ENCODE measurements around the gene MYO15B.

The MYO15B gene

DNA sequence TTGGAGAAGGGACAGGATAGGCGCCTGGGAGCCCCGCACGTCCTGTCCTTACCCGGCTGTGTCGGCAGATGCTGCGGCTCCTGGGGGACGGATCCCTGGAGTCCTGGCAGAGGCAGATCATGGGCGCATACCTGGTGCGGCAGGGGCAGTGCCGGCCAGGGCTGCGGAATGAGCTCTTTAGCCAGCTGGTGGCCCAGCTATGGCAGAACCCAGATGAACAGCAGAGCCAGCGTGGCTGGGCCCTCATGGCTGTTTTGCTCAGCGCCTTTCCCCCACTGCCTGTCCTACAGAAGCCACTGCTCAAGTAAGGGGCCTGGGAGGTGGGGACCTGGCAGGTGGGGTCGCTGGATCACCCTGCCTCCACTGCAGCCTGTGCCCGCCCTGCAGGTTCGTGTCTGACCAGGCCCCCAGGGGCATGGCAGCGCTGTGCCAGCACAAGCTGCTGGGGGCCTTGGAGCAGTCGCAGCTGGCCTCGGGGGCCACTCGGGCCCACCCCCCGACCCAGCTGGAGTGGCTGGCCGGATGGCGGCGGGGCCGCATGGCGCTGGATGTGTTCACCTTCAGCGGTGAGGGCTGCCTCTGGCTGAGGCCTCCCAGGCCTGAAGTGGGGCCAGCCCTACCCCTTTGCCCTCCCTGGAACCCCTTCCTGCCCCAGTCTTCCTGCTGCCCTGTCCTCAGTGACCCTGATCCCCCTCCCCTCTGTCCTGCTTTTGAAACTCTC, 25.5 kb downstream of the MYO15B start:
- TF ChIP-seq, protein P1, sequence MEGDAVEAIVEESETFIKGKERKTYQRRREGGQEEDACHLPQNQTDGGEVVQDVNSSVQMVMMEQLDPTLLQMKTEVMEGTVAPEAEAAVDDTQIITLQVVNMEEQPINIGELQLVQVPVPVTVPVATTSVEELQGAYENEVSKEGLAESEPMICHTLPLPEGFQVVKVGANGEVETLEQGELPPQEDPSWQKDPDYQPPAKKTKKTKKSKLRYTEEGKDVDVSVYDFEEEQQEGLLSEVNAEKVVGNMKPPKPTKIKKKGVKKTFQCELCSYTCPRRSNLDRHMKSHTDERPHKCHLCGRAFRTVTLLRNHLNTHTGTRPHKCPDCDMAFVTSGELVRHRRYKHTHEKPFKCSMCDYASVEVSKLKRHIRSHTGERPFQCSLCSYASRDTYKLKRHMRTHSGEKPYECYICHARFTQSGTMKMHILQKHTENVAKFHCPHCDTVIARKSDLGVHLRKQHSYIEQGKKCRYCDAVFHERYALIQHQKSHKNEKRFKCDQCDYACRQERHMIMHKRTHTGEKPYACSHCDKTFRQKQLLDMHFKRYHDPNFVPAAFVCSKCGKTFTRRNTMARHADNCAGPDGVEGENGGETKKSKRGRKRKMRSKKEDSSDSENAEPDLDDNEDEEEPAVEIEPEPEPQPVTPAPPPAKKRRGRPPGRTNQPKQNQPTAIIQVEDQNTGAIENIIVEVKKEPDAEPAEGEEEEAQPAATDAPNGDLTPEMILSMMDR (IDR thresholded peaks at IDR 0.05; ENCODE audit: low read depth, low read length): no peak
- no peak overlapping the region for H3K4me3 ChIP-seq (replicated peaks in 1 of 2; ENCODE audit: low read depth in 2 of 2, low read length in 2 of 2)
- DNase-seq (ENCODE audit: low read depth in 2 of 2): no peak

GRCh38 chr17:75614006-75614405, 26.4 kb downstream of the MYO15B start:
- TF ChIP-seq, protein P1 (IDR thresholded peaks at IDR 0.05; ENCODE audit: low read depth, low read length): peak; percentile 15
- no peak overlapping the region for H3K4me3 ChIP-seq (replicated peaks in 1 of 2; ENCODE audit: low read depth in 2 of 2, low read length in 2 of 2)
- no peak for DNase-seq (ENCODE audit: low read depth in 2 of 2)

- H3K4me3 ChIP-seq (replicated peaks in 1 of 2; ENCODE audit: low read depth in 2 of 2, low read length in 2 of 2): no peak overlapping the region
- TF ChIP-seq, protein P1 (IDR thresholded peaks at IDR 0.05; ENCODE audit: low read depth, low read length): no peak
These were observed 27.1 kb downstream of the MYO15B start for GRCh38 chr17:75614556-75615270.

GRCh38 chr17:75615301-75615700, 27.7 kb downstream of the MYO15B start:
- no peak overlapping the region for H3K4me3 ChIP-seq (replicated peaks in 1 of 2; ENCODE audit: low read depth in 2 of 2, low read length in 2 of 2)
- TF ChIP-seq, protein P1 (IDR thresholded peaks at IDR 0.05; ENCODE audit: low read depth, low read length): no peak
- DNase-seq (ENCODE audit: low read depth in 2 of 2): no peak

More at GRCh38 chr17:75614556-75615270, 27.1 kb downstream of the MYO15B start:
- no peak for DNase-seq (ENCODE audit: low read depth in 2 of 2)

GRCh38 chr17:75616521-75617122, 29.0 kb downstream of the MYO15B start:
- no peak overlapping the region for H3K4me3 ChIP-seq (replicated peaks in 1 of 2; ENCODE audit: low read depth in 2 of 2, low read length in 2 of 2)
- TF ChIP-seq, protein P1 (IDR thresholded peaks at IDR 0.05; ENCODE audit: low read depth, low read length): no peak

DNA sequence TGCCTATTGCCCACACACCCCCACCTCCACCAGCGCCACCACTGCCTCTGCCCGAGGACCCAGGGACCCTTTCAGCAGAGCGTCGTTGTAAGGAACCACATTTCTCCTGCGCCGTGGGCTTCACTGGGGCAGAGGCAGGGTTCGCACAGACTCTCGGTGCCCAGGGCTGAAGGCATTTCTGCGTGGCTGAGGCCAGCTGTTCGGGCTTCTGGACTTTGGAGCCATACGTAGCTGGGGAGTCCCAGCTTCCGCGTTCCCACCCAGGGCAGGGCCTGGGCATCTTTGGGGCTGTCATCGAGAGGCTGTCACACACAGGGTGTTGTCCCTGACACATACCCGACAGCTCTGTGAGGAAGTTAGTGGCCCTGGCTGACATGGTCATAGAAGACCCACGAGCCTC, 29.6 kb downstream of the MYO15B start:
- no peak overlapping the region for H3K4me3 ChIP-seq (replicated peaks in 1 of 2; ENCODE audit: low read depth in 2 of 2, low read length in 2 of 2)
- no peak for DNase-seq (ENCODE audit: low read depth in 2 of 2)
- TF ChIP-seq, protein P1 (IDR thresholded peaks at IDR 0.05; ENCODE audit: low read depth, low read length): no peak

More at GRCh38 chr17:75616521-75617122, 29.0 kb downstream of the MYO15B start:
- no peak for DNase-seq (ENCODE audit: low read depth in 2 of 2)
